Measurements from ENCODE around the gene SLC27A3.

The SLC27A3 gene

DNA sequence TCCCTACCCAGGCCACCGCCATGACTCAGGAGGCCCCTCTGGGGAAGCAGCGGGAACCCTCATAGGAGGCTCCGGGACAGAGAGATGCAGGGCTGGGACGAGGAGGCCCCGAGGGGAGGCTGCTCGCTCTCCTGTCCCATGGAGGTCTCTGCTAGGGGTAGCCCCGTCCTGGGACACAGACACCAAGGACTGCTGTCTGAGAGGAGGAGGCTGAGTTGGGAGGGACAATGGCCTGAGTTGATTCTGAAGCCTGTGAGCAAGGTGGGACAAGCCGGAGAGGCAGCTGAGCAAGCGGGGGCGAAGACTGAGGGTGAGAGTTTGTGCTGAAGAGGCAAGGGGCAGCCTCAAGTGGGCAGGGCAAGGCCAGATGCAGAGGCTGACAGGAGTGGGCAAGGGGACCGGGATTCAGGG, 17.4 kb downstream of the SLC27A3 start:
- Histone ChIP-seq H2AFZ (ENCODE audit: low read length) (no peak overlapping the region), H3K9ac (ENCODE audit: low read length) (no peak overlapping the region), H3K4me3 (ENCODE audit: low read length) (no peak overlapping the region), H3K9me2 (replicated peaks; ENCODE audit: insufficient read depth, low read length) (no peaks in the 10 kb centered on the region), H3K79me2 (ENCODE audit: low read length) (no peaks in the 10 kb centered on the region), H3K27ac (ENCODE audit: low read length) (no peak overlapping the region), H3K27me3 (replicated peaks; ENCODE audit: insufficient read depth, low read length) (no peaks in the 10 kb centered on the region), H3F3A (ENCODE audit: insufficient read depth, low read length) (peaks cover 27% of the 10 kb centered on the region), H4K20me1 (ENCODE audit: insufficient read depth, low read length) (no peaks in the 10 kb centered on the region), H3K36me3 (replicated peaks; ENCODE audit: insufficient read depth, low read length) (no peaks in the 10 kb centered on the region), H3K4me1 (ENCODE audit: low read length) (peaks cover 35% of the 10 kb centered on the region), H3K9me3 (replicated peaks; ENCODE audit: insufficient read depth, low read length) (no peaks in the 10 kb centered on the region), H3K4me2 (ENCODE audit: low read depth, low read length) (no peak overlapping the region)
- TF ChIP-seq, protein P1, sequence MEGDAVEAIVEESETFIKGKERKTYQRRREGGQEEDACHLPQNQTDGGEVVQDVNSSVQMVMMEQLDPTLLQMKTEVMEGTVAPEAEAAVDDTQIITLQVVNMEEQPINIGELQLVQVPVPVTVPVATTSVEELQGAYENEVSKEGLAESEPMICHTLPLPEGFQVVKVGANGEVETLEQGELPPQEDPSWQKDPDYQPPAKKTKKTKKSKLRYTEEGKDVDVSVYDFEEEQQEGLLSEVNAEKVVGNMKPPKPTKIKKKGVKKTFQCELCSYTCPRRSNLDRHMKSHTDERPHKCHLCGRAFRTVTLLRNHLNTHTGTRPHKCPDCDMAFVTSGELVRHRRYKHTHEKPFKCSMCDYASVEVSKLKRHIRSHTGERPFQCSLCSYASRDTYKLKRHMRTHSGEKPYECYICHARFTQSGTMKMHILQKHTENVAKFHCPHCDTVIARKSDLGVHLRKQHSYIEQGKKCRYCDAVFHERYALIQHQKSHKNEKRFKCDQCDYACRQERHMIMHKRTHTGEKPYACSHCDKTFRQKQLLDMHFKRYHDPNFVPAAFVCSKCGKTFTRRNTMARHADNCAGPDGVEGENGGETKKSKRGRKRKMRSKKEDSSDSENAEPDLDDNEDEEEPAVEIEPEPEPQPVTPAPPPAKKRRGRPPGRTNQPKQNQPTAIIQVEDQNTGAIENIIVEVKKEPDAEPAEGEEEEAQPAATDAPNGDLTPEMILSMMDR (IDR thresholded peaks at IDR 0.05; ENCODE audit: low read length): no peak
- TF ChIP-seq EZH2phosphoT487 (IDR thresholded peaks at IDR 0.05; ENCODE audit: low read length): no peak
- no peak for TF ChIP-seq EZH2 (optimal IDR thresholded peaks at IDR 0.05; ENCODE audit: low read depth, low read length)
- no peak for DNase-seq

DNA sequence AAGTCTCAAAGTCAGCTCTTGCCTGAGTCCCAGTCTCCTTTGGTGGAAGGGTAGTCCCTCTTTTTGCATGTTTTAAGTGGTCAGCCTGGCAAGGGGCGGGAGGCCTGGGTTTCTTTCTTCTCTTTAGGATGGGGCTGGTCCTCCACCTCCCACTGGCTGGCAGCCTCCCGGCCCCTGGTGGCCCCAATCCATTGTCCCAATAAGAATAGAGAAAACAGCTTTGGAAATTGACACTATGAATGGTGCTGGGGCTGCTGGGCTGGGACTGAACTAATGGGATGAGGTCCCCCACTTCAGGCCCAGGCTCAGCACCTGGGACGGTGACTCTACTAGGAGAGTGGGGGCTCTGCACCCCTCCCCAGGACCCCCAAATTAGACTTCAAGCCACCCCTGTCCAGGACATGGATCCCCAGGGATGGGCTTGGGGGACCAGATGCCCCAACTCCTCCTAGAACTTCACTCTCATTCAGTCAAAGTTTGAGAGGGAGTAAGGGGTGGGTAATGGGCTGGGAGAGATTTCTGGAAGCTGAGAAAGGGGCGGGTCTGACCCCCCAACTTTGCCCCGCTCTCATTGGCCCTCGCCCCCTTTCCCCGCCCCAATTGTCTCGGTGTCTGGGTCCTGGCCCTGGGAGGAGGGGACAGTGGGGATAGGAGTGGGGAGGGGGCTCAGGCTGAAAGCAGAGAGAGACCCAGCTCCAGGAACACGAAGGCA, 18.2 kb downstream of the SLC27A3 start:
- H3K36me3 ChIP-seq (replicated peaks; ENCODE audit: insufficient read depth, low read length): no peaks in the 10 kb centered on the region
- no peak overlapping the region for H3K9ac ChIP-seq (ENCODE audit: low read length)
- DNase-seq: no peak
- no peak overlapping the region for H3K4me2 ChIP-seq (ENCODE audit: low read depth, low read length)
- TF ChIP-seq EZH2phosphoT487 (IDR thresholded peaks at IDR 0.05; ENCODE audit: low read length) (no peak), EZH2 (optimal IDR thresholded peaks at IDR 0.05; ENCODE audit: low read depth, low read length) (no peak)
- TF ChIP-seq, protein P1 (IDR thresholded peaks at IDR 0.05; ENCODE audit: low read length): no peak
- peaks cover 35% of the 10 kb centered on the region for H3K4me1 ChIP-seq (ENCODE audit: low read length)
- no peak overlapping the region for H2AFZ ChIP-seq (ENCODE audit: low read length)
- H3K79me2 ChIP-seq (ENCODE audit: low read length): no peaks in the 10 kb centered on the region
- H3F3A ChIP-seq (ENCODE audit: insufficient read depth, low read length): peaks cover 27% of the 10 kb centered on the region
- no peaks in the 10 kb centered on the region for H3K9me3 ChIP-seq (replicated peaks; ENCODE audit: insufficient read depth, low read length)
- no peaks in the 10 kb centered on the region for H3K9me2 ChIP-seq (replicated peaks; ENCODE audit: insufficient read depth, low read length)
- H4K20me1 ChIP-seq (ENCODE audit: insufficient read depth, low read length): no peaks in the 10 kb centered on the region
- no peaks in the 10 kb centered on the region for H3K27me3 ChIP-seq (replicated peaks; ENCODE audit: insufficient read depth, low read length)
- no peak overlapping the region for H3K27ac ChIP-seq (ENCODE audit: low read length)
- H3K4me3 ChIP-seq (ENCODE audit: low read length): no peak overlapping the region

- no peaks in the 10 kb centered on the region for H3K27me3 ChIP-seq (replicated peaks; ENCODE audit: insufficient read depth, low read length)
- H3K27ac ChIP-seq (ENCODE audit: low read length): no peak overlapping the region
- H3K79me2 ChIP-seq (ENCODE audit: low read length): no peaks in the 10 kb centered on the region
- H3K9ac ChIP-seq (ENCODE audit: low read length): no peak overlapping the region
- H3K36me3 ChIP-seq (replicated peaks; ENCODE audit: insufficient read depth, low read length): no peaks in the 10 kb centered on the region
- DNase-seq: no peak
- no peak overlapping the region for H2AFZ ChIP-seq (ENCODE audit: low read length)
- TF ChIP-seq EZH2phosphoT487 (IDR thresholded peaks at IDR 0.05; ENCODE audit: low read length) (no peak), EZH2 (optimal IDR thresholded peaks at IDR 0.05; ENCODE audit: low read depth, low read length) (no peak)
- TF ChIP-seq, protein P1 (IDR thresholded peaks at IDR 0.05; ENCODE audit: low read length): no peak
- H3K4me3 ChIP-seq (ENCODE audit: low read length): no peak overlapping the region
- no peaks in the 10 kb centered on the region for H4K20me1 ChIP-seq (ENCODE audit: insufficient read depth, low read length)
- no peak overlapping the region for H3K4me2 ChIP-seq (ENCODE audit: low read depth, low read length)
- no peaks in the 10 kb centered on the region for H3K9me3 ChIP-seq (replicated peaks; ENCODE audit: insufficient read depth, low read length)
- peaks cover 27% of the 10 kb centered on the region for H3F3A ChIP-seq (ENCODE audit: insufficient read depth, low read length)
- H3K9me2 ChIP-seq (replicated peaks; ENCODE audit: insufficient read depth, low read length): no peaks in the 10 kb centered on the region
- peaks cover 31% of the 10 kb centered on the region for H3K4me1 ChIP-seq (ENCODE audit: low read length)
Observed at GRCh38 chr1:153793973-153794615, 18.9 kb downstream of the SLC27A3 start.

Measured in MM.1S (cell line).